Measurements from ENCODE around the gene LIPM.

LIPM gene

GRCh38 chr10:88781206-88781605, 21.3 kb upstream of the LIPM start:
- Histone ChIP-seq H3K4me3 (ENCODE audit: low read depth, low read length) (no peak overlapping the region), H3K9me3 (ENCODE audit: control insufficient read depth, insufficient read depth, low read depth, low read length) (no peaks in the 10 kb centered on the region), H3K27me3 (ENCODE audit: control insufficient read depth, insufficient read depth, low read length) (no peaks in the 10 kb centered on the region)

GRCh38 chr10:88782222-88782621, 20.3 kb upstream of the LIPM start:
- Histone ChIP-seq H3K9me3 (ENCODE audit: control insufficient read depth, insufficient read depth, low read depth, low read length) (no peaks in the 10 kb centered on the region), H3K4me1 (ENCODE audit: control insufficient read depth, insufficient read depth, low read length) (no peaks in the 10 kb centered on the region), H3K27ac (ENCODE audit: low read depth, low read length) (no peak overlapping the region), H3K9ac (ENCODE audit: low read length) (no peak overlapping the region), H3K4me3 (ENCODE audit: low read depth, low read length) (no peak overlapping the region), H3K36me3 (ENCODE audit: control insufficient read depth, insufficient read depth, low read length) (no peaks in the 10 kb centered on the region), H3K27me3 (ENCODE audit: control insufficient read depth, insufficient read depth, low read length) (no peaks in the 10 kb centered on the region)

More at GRCh38 chr10:88781206-88781605, 21.3 kb upstream of the LIPM start:
- H3K9ac ChIP-seq (ENCODE audit: low read length): no peak overlapping the region
- H3K36me3 ChIP-seq (ENCODE audit: control insufficient read depth, insufficient read depth, low read length): no peaks in the 10 kb centered on the region
- no peaks in the 10 kb centered on the region for H3K4me1 ChIP-seq (ENCODE audit: control insufficient read depth, insufficient read depth, low read length)
- H3K27ac ChIP-seq (ENCODE audit: low read depth, low read length): no peak overlapping the region

- Histone ChIP-seq H3K27me3 (ENCODE audit: control insufficient read depth, insufficient read depth, low read length) (no peaks in the 10 kb centered on the region), H3K9ac (ENCODE audit: low read length) (no peak overlapping the region), H3K27ac (ENCODE audit: low read depth, low read length) (no peak overlapping the region), H3K4me3 (ENCODE audit: low read depth, low read length) (no peak overlapping the region), H3K36me3 (ENCODE audit: control insufficient read depth, insufficient read depth, low read length) (no peaks in the 10 kb centered on the region), H3K4me1 (ENCODE audit: control insufficient read depth, insufficient read depth, low read length) (no peaks in the 10 kb centered on the region), H3K9me3 (ENCODE audit: control insufficient read depth, insufficient read depth, low read depth, low read length) (no peaks in the 10 kb centered on the region)
These were observed 18.8 kb upstream of the LIPM start for GRCh38 chr10:88783724-88784123.

GRCh38 chr10:88786032-88786770, 16.3 kb upstream of the LIPM start:
- H3K36me3 ChIP-seq (ENCODE audit: control insufficient read depth, insufficient read depth, low read length): no peaks in the 10 kb centered on the region
- H3K4me1 ChIP-seq (ENCODE audit: control insufficient read depth, insufficient read depth, low read length): no peaks in the 10 kb centered on the region
- H3K9ac ChIP-seq (ENCODE audit: low read length): no peak overlapping the region
- no peak overlapping the region for H3K4me3 ChIP-seq (ENCODE audit: low read depth, low read length)
- no peaks in the 10 kb centered on the region for H3K27me3 ChIP-seq (ENCODE audit: control insufficient read depth, insufficient read depth, low read length)
- H3K27ac ChIP-seq (ENCODE audit: low read depth, low read length): no peak overlapping the region
- H3K9me3 ChIP-seq (ENCODE audit: control insufficient read depth, insufficient read depth, low read depth, low read length): no peaks in the 10 kb centered on the region

GRCh38 chr10:88787463-88787862, 15.1 kb upstream of the LIPM start:
- H3K27ac ChIP-seq (ENCODE audit: low read depth, low read length): no peak overlapping the region
- no peaks in the 10 kb centered on the region for H3K4me1 ChIP-seq (ENCODE audit: control insufficient read depth, insufficient read depth, low read length)
- no peak overlapping the region for H3K9ac ChIP-seq (ENCODE audit: low read length)
- no peaks in the 10 kb centered on the region for H3K27me3 ChIP-seq (ENCODE audit: control insufficient read depth, insufficient read depth, low read length)
- H3K4me3 ChIP-seq (ENCODE audit: low read depth, low read length): no peak overlapping the region
- no peaks in the 10 kb centered on the region for H3K9me3 ChIP-seq (ENCODE audit: control insufficient read depth, insufficient read depth, low read depth, low read length)
- no peaks in the 10 kb centered on the region for H3K36me3 ChIP-seq (ENCODE audit: control insufficient read depth, insufficient read depth, low read length)

GRCh38 chr10:88788924-88789323, 13.6 kb upstream of the LIPM start:
- H3K4me1 ChIP-seq (ENCODE audit: control insufficient read depth, insufficient read depth, low read length): no peaks in the 10 kb centered on the region
- H3K4me3 ChIP-seq (ENCODE audit: low read depth, low read length): no peak overlapping the region
- H3K9ac ChIP-seq (ENCODE audit: low read length): no peak overlapping the region
- no peaks in the 10 kb centered on the region for H3K27me3 ChIP-seq (ENCODE audit: control insufficient read depth, insufficient read depth, low read length)
- H3K27ac ChIP-seq (ENCODE audit: low read depth, low read length): no peak overlapping the region
- H3K36me3 ChIP-seq (ENCODE audit: control insufficient read depth, insufficient read depth, low read length): no peaks in the 10 kb centered on the region
- H3K9me3 ChIP-seq (ENCODE audit: control insufficient read depth, insufficient read depth, low read depth, low read length): no peaks in the 10 kb centered on the region

GRCh38 chr10:88791924-88792323, 10.6 kb upstream of the LIPM start:
- no peak overlapping the region for H3K27ac ChIP-seq (ENCODE audit: low read depth, low read length)
- H3K36me3 ChIP-seq (ENCODE audit: control insufficient read depth, insufficient read depth, low read length): no peaks in the 10 kb centered on the region
- no peak overlapping the region for H3K9ac ChIP-seq (ENCODE audit: low read length)
- H3K4me1 ChIP-seq (ENCODE audit: control insufficient read depth, insufficient read depth, low read length): no peaks in the 10 kb centered on the region
- no peaks in the 10 kb centered on the region for H3K9me3 ChIP-seq (ENCODE audit: control insufficient read depth, insufficient read depth, low read depth, low read length)
- H3K4me3 ChIP-seq (ENCODE audit: low read depth, low read length): no peak overlapping the region
- H3K27me3 ChIP-seq (ENCODE audit: control insufficient read depth, insufficient read depth, low read length): no peaks in the 10 kb centered on the region; the same call in 1 of the 2 replicates

GRCh38 chr10:88792661-88793060, 9.9 kb upstream of the LIPM start:
- Histone ChIP-seq H3K9me3 (ENCODE audit: control insufficient read depth, insufficient read depth, low read depth, low read length) (no peaks in the 10 kb centered on the region), H3K27ac (ENCODE audit: low read depth, low read length) (no peak overlapping the region), H3K27me3 (ENCODE audit: control insufficient read depth, insufficient read depth, low read length) (no peaks in the 10 kb centered on the region; the same call in 1 of the 2 replicates), H3K4me3 (ENCODE audit: low read depth, low read length) (no peak overlapping the region), H3K36me3 (ENCODE audit: control insufficient read depth, insufficient read depth, low read length) (no peaks in the 10 kb centered on the region), H3K9ac (ENCODE audit: low read length) (no peak overlapping the region), H3K4me1 (ENCODE audit: control insufficient read depth, insufficient read depth, low read length) (no peaks in the 10 kb centered on the region)

GRCh38 chr10:88793712-88794299, 8.7 kb upstream of the LIPM start:
- Histone ChIP-seq H3K9me3 (ENCODE audit: control insufficient read depth, insufficient read depth, low read depth, low read length) (no peaks in the 10 kb centered on the region), H3K36me3 (ENCODE audit: control insufficient read depth, insufficient read depth, low read length) (no peaks in the 10 kb centered on the region), H3K27ac (ENCODE audit: low read depth, low read length) (no peak overlapping the region), H3K27me3 (ENCODE audit: control insufficient read depth, insufficient read depth, low read length) (no peaks in the 10 kb centered on the region; the same call in 1 of the 2 replicates), H3K4me3 (ENCODE audit: low read depth, low read length) (no peak overlapping the region), H3K9ac (ENCODE audit: low read length) (no peak overlapping the region), H3K4me1 (ENCODE audit: control insufficient read depth, insufficient read depth, low read length) (no peaks in the 10 kb centered on the region)

- no peaks in the 10 kb centered on the region for H3K36me3 ChIP-seq (ENCODE audit: control insufficient read depth, insufficient read depth, low read length)
- H3K27ac ChIP-seq (ENCODE audit: low read depth, low read length): no peak overlapping the region
- no peaks in the 10 kb centered on the region for H3K4me1 ChIP-seq (ENCODE audit: control insufficient read depth, insufficient read depth, low read length)
- H3K27me3 ChIP-seq (ENCODE audit: control insufficient read depth, insufficient read depth, low read length): no peaks in the 10 kb centered on the region; the same call in 1 of the 2 replicates
- H3K9ac ChIP-seq (ENCODE audit: low read length): no peak overlapping the region
- H3K4me3 ChIP-seq (ENCODE audit: low read depth, low read length): no peak overlapping the region
- no peaks in the 10 kb centered on the region for H3K9me3 ChIP-seq (ENCODE audit: control insufficient read depth, insufficient read depth, low read depth, low read length)
These were observed 7.8 kb upstream of the LIPM start for GRCh38 chr10:88794731-88795130.

Measured in HUES6 (cell line).